Fibroblast of mammary gland (primary cell): ENCODE results near the gene MRPL19.
"Not testable (repeated sequence)": the region's sequence is repeated elsewhere in the genome, so short reads cannot be mapped to it uniquely, and the experiment has no call there.

Source experiments
- DNase-seq: peaks from one replicate; pipeline ENCODE4 v3.0.0-alpha.2; 2010; ENCODE audit warnings: low read depth
- H3K4me3 ChIP-seq: 2 replicates; pipeline ENCODE4 v1.5.1; 2011; ENCODE audit warnings: low read depth, mild to moderate bottlenecking, low read length, moderate library complexity; ENCODE audit not compliant: control insufficient read depth
- CTCF ChIP-seq: conservative IDR thresholded peaks from 2 replicates; pipeline ENCODE4 v1.5.1; 2011; ENCODE audit warnings: low read depth, low read length, inconsistent platforms; ENCODE audit not compliant: control insufficient read depth, insufficient read depth

The MRPL19 gene

GRCh38 chr2:75679556-75679955 is 33.0 kb downstream of the MRPL19 start:
- no peak overlapping the region for H3K4me3 ChIP-seq
- no peak for DNase-seq
- TF ChIP-seq CTCF: no peak

DNA sequence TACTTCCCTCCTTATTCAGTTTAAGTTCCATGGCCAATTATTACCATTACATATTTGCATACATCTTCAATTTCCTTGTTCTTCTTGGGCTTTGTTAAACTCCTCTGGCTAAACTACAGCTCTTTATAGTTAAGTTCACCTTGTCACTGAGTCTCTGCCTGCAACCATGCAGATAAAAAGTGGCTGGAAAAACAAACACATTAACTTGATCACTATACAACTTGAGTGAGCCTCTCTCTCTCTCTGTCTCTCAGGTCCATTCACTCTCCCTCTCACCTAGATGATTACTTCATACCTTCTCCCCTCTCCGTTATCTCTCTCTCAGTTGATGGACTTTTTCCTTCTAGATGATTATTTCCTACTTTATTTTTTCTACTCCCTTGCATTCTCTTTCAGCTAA is 33.8 kb downstream of the MRPL19 start:
- H3K4me3 ChIP-seq: no peak overlapping the region
- DNase-seq: no peak

GRCh38 chr2:75683430-75683829 is 36.8 kb downstream of the MRPL19 start:
- not testable (repeated sequence) for DNase-seq, H3K4me3 ChIP-seq

More for the DNA sequence above, 33.8 kb downstream of the MRPL19 start:
- TF ChIP-seq CTCF: no peak

GRCh38 chr2:75688196-75688595 is 41.6 kb downstream of the MRPL19 start:
- no peak overlapping the region for H3K4me3 ChIP-seq
- DNase-seq: no peak
- TF ChIP-seq CTCF: no peak

GRCh38 chr2:75698918-75699317 is 52.3 kb downstream of the MRPL19 start:
- H3K4me3 ChIP-seq: no peak overlapping the region
- no peak for TF ChIP-seq CTCF
- DNase-seq: peak; percentile 15

- no peak for TF ChIP-seq CTCF
- DNase-seq: no peak
- H3K4me3 ChIP-seq: no peak overlapping the region
Observed at GRCh38 chr2:75702593-75702992, 56.0 kb downstream of the MRPL19 start.

GRCh38 chr2:75703589-75704287 is 57.2 kb downstream of the MRPL19 start:
- no peak for DNase-seq
- no peak overlapping the region for H3K4me3 ChIP-seq
- no peak for TF ChIP-seq CTCF
